Measurements from ENCODE around the gene BDP1.
"Not testable (repeated sequence)": the region's sequence is repeated elsewhere in the genome, so short reads cannot be mapped to it uniquely, and the experiment has no call there.

Gene BDP1

DNA sequence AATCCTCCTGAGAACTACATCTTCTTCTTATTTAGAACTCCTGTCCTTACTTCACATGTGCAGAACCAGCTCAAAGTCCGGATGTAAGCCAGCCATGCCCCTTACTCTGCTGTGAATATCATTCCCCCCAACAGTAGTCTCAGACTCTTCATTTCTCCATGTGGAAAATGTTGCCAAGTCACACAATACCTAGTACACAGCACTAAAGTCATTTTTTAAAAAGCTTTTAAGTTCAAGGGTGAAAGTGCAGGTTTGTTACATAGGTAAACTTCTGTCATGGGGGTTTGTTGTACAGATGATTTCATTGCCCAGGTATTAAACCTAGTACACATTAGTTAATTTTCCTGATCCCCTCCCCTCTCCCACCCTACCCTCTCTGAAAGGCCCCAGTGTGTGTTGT lies 37.4 kb upstream of the BDP1 start:
- not testable (repeated sequence) for H3K18ac ChIP-seq (ENCODE audit: low read depth in 1 of 2, low read length in 2 of 2); H3K14ac ChIP-seq (ENCODE audit: low read length in 2 of 2); H2BK5ac ChIP-seq (ENCODE audit: low read depth, low read length, poor library complexity, severe bottlenecking); H3K4me1 ChIP-seq (ENCODE audit: control insufficient read depth, insufficient read depth, low read depth, low read length); H2BK12ac ChIP-seq (ENCODE audit: low read length in 2 of 2); H3K23ac ChIP-seq (ENCODE audit: low read length in 2 of 2); H4K91ac ChIP-seq (ENCODE audit: low read length); H3K9me3 ChIP-seq (ENCODE audit: control insufficient read depth, low read length); H3K4me2 ChIP-seq (ENCODE audit: low read length, poor library complexity, severe bottlenecking); H3K79me1 ChIP-seq (replicated peaks; ENCODE audit: low read length, poor library complexity, severe bottlenecking); H3K27me3 ChIP-seq (ENCODE audit: control insufficient read depth in 1 of 2, insufficient read depth in 1 of 2, low read length in 2 of 2); H3K36me3 ChIP-seq (ENCODE audit: control insufficient read depth in 1 of 2, insufficient read depth in 2 of 2, low read depth in 1 of 2, low read length in 2 of 2); H2BK15ac ChIP-seq (ENCODE audit: low read depth, poor library complexity, severe bottlenecking); H4K8ac ChIP-seq (ENCODE audit: low read length); DNase-seq; H3K4ac ChIP-seq (ENCODE audit: low read depth in 1 of 2, low read length in 2 of 2); H3K9ac ChIP-seq (ENCODE audit: low read length); H2BK120ac ChIP-seq (ENCODE audit: low read depth, low read length); H3K4me3 ChIP-seq (ENCODE audit: insufficient read depth in 1 of 2, low read depth in 1 of 2, low read length in 2 of 2); H3K27ac ChIP-seq (ENCODE audit: low read length, poor library complexity, severe bottlenecking); H2AFZ ChIP-seq (ENCODE audit: low read depth, low read length); H2AK5ac ChIP-seq (ENCODE audit: low read length, severe bottlenecking)
- WGBS, result 100% methylated on average over 1 of the region's 1 CpG

DNA sequence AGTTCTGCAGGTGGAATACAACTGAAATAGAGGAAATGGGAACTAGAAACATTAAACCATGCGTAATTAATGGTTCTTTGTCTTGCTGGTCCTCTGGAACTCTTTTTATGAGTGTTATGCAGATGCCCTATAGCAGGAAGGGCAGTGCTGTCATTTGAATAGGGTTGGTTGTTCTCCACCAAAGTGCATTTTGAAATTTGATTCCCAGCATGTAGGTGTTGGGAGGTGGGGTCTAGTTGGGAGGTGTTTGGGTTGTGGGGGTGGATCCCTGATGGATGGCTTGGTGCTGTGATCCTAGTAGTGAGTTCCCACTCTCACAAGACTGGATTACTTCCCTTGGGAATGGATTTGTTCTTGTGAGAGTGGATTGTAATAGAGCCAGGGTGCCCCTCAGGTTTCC lies 34.2 kb upstream of the BDP1 start:
- not testable (repeated sequence) for H3K9me3 ChIP-seq (ENCODE audit: control insufficient read depth, low read length); H3K4ac ChIP-seq (ENCODE audit: low read depth in 1 of 2, low read length in 2 of 2); H3K9ac ChIP-seq (ENCODE audit: low read length); H3K36me3 ChIP-seq (ENCODE audit: control insufficient read depth in 1 of 2, insufficient read depth in 2 of 2, low read depth in 1 of 2, low read length in 2 of 2); H2AFZ ChIP-seq (ENCODE audit: low read depth, low read length); H2AK5ac ChIP-seq (ENCODE audit: low read length, severe bottlenecking); DNase-seq; H2BK12ac ChIP-seq (ENCODE audit: low read length in 2 of 2); H3K4me3 ChIP-seq (ENCODE audit: insufficient read depth in 1 of 2, low read depth in 1 of 2, low read length in 2 of 2); H2BK15ac ChIP-seq (ENCODE audit: low read depth, poor library complexity, severe bottlenecking); H3K79me1 ChIP-seq (replicated peaks; ENCODE audit: low read length, poor library complexity, severe bottlenecking); H3K18ac ChIP-seq (ENCODE audit: low read depth in 1 of 2, low read length in 2 of 2); H2BK120ac ChIP-seq (ENCODE audit: low read depth, low read length); H4K91ac ChIP-seq (ENCODE audit: low read length); H3K27ac ChIP-seq (ENCODE audit: low read length, poor library complexity, severe bottlenecking); H3K27me3 ChIP-seq (ENCODE audit: control insufficient read depth in 1 of 2, insufficient read depth in 1 of 2, low read length in 2 of 2); H4K8ac ChIP-seq (ENCODE audit: low read length); H3K4me2 ChIP-seq (ENCODE audit: low read length, poor library complexity, severe bottlenecking); H3K4me1 ChIP-seq (ENCODE audit: control insufficient read depth, insufficient read depth, low read depth, low read length); H3K23ac ChIP-seq (ENCODE audit: low read length in 2 of 2); H2BK5ac ChIP-seq (ENCODE audit: low read depth, low read length, poor library complexity, severe bottlenecking); H3K14ac ChIP-seq (ENCODE audit: low read length in 2 of 2)
- WGBS, result no CpG with 5 or more reads among the region's 1 CpG

DNA sequence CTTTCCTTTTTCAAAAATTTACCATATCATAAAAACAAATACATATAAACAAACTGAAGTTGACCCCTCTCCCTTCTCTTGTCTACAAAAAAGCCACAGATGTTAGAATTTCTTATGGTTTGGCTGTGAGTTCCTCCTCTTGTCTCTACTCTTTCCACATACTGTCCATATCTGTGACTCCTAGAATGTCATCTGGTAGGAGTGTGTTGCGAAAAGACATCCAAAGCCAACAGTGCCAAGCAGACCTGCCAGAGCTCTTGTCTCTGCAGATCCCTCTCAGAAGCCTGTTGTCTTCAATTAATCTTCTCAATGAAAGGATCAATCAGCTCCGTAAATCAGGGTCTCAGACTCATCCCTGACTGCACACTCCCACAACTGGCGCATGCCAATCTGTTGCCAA lies 31.6 kb upstream of the BDP1 start:
- H3K27ac ChIP-seq (ENCODE audit: low read length, poor library complexity, severe bottlenecking); H4K8ac ChIP-seq (ENCODE audit: low read length); DNase-seq; H3K9me3 ChIP-seq (ENCODE audit: control insufficient read depth, low read length); H3K36me3 ChIP-seq (ENCODE audit: control insufficient read depth in 1 of 2, insufficient read depth in 2 of 2, low read depth in 1 of 2, low read length in 2 of 2); H3K23ac ChIP-seq (ENCODE audit: low read length in 2 of 2); H3K4me3 ChIP-seq (ENCODE audit: insufficient read depth in 1 of 2, low read depth in 1 of 2, low read length in 2 of 2); H3K18ac ChIP-seq (ENCODE audit: low read depth in 1 of 2, low read length in 2 of 2); H4K91ac ChIP-seq (ENCODE audit: low read length); H3K79me1 ChIP-seq (replicated peaks; ENCODE audit: low read length, poor library complexity, severe bottlenecking); H3K14ac ChIP-seq (ENCODE audit: low read length in 2 of 2); H2BK12ac ChIP-seq (ENCODE audit: low read length in 2 of 2); H2AK5ac ChIP-seq (ENCODE audit: low read length, severe bottlenecking); H3K4ac ChIP-seq (ENCODE audit: low read depth in 1 of 2, low read length in 2 of 2); H3K4me2 ChIP-seq (ENCODE audit: low read length, poor library complexity, severe bottlenecking); H2AFZ ChIP-seq (ENCODE audit: low read depth, low read length); H2BK5ac ChIP-seq (ENCODE audit: low read depth, low read length, poor library complexity, severe bottlenecking); H2BK15ac ChIP-seq (ENCODE audit: low read depth, poor library complexity, severe bottlenecking); H2BK120ac ChIP-seq (ENCODE audit: low read depth, low read length); H3K9ac ChIP-seq (ENCODE audit: low read length); H3K4me1 ChIP-seq (ENCODE audit: control insufficient read depth, insufficient read depth, low read depth, low read length); H3K27me3 ChIP-seq (ENCODE audit: control insufficient read depth in 1 of 2, insufficient read depth in 1 of 2, low read length in 2 of 2): not testable (repeated sequence)
- WGBS, result 92% methylated on average over 3 of the region's 3 CpGs

- H3K36me3 ChIP-seq (ENCODE audit: control insufficient read depth in 1 of 2, insufficient read depth in 2 of 2, low read depth in 1 of 2, low read length in 2 of 2); H2BK12ac ChIP-seq (ENCODE audit: low read length in 2 of 2); H3K18ac ChIP-seq (ENCODE audit: low read depth in 1 of 2, low read length in 2 of 2); H3K9ac ChIP-seq (ENCODE audit: low read length); H2BK5ac ChIP-seq (ENCODE audit: low read depth, low read length, poor library complexity, severe bottlenecking); H3K27ac ChIP-seq (ENCODE audit: low read length, poor library complexity, severe bottlenecking); H3K4me1 ChIP-seq (ENCODE audit: control insufficient read depth, insufficient read depth, low read depth, low read length); DNase-seq; H3K27me3 ChIP-seq (ENCODE audit: control insufficient read depth in 1 of 2, insufficient read depth in 1 of 2, low read length in 2 of 2); H3K4ac ChIP-seq (ENCODE audit: low read depth in 1 of 2, low read length in 2 of 2); H3K4me2 ChIP-seq (ENCODE audit: low read length, poor library complexity, severe bottlenecking); H3K23ac ChIP-seq (ENCODE audit: low read length in 2 of 2); H3K79me1 ChIP-seq (replicated peaks; ENCODE audit: low read length, poor library complexity, severe bottlenecking); H3K9me3 ChIP-seq (ENCODE audit: control insufficient read depth, low read length); H2AK5ac ChIP-seq (ENCODE audit: low read length, severe bottlenecking); H4K91ac ChIP-seq (ENCODE audit: low read length); H4K8ac ChIP-seq (ENCODE audit: low read length); H3K4me3 ChIP-seq (ENCODE audit: insufficient read depth in 1 of 2, low read depth in 1 of 2, low read length in 2 of 2); H2AFZ ChIP-seq (ENCODE audit: low read depth, low read length); H3K14ac ChIP-seq (ENCODE audit: low read length in 2 of 2); H2BK15ac ChIP-seq (ENCODE audit: low read depth, poor library complexity, severe bottlenecking); H2BK120ac ChIP-seq (ENCODE audit: low read depth, low read length): not testable (repeated sequence)
- WGBS, result 100% methylated on average over 1 of the region's 2 CpGs
Measured at GRCh38 chr5:71426686-71427474, 28.6 kb upstream of the BDP1 start.

Measured in mesenchymal stem cell (in vitro differentiated cells and primary cell).